LNCAP (cell line): ENCODE measurements around the gene CD3E.

ENCODE experiments used
- TF ChIP-seq, protein P1 (sequence below): fragments of 450-650 bp; IDR thresholded peaks from 2 replicates; pipeline ENCODE4 v1.5.1; 2017; ENCODE audit warnings: mild to moderate bottlenecking

The CD3E gene

DNA sequence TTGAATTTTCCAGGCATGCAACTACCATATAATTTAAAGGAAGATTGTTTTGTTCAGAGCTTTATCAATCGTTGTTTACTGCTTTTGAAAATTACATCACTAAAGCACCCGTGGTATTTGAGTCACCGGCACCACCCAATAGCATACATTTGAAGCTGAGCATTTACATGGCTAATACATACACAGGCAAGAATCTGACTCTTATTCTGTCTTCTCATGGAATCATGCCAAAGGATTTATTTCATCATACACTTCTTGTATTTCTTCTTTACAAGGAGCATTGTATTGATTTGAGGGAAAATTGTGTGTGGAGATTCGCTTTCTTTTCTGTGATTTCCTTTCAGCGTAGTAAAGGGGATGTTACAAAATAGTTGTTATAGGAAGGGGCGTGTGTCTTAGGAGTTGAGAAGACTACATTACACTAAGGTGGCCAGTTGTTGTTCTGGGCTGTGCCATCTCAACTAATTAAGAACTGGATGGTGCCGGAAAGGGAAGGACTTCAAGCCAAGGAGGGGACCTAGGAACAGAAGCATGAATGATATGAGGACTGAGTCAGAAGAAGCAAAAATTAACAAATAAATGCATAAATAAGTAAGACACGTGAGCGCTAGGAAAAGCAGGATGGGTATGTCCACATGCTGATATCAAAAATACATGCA lies 12.9 kb upstream of the CD3E start:
- TF ChIP-seq, protein P1, sequence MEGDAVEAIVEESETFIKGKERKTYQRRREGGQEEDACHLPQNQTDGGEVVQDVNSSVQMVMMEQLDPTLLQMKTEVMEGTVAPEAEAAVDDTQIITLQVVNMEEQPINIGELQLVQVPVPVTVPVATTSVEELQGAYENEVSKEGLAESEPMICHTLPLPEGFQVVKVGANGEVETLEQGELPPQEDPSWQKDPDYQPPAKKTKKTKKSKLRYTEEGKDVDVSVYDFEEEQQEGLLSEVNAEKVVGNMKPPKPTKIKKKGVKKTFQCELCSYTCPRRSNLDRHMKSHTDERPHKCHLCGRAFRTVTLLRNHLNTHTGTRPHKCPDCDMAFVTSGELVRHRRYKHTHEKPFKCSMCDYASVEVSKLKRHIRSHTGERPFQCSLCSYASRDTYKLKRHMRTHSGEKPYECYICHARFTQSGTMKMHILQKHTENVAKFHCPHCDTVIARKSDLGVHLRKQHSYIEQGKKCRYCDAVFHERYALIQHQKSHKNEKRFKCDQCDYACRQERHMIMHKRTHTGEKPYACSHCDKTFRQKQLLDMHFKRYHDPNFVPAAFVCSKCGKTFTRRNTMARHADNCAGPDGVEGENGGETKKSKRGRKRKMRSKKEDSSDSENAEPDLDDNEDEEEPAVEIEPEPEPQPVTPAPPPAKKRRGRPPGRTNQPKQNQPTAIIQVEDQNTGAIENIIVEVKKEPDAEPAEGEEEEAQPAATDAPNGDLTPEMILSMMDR: no peak

DNA sequence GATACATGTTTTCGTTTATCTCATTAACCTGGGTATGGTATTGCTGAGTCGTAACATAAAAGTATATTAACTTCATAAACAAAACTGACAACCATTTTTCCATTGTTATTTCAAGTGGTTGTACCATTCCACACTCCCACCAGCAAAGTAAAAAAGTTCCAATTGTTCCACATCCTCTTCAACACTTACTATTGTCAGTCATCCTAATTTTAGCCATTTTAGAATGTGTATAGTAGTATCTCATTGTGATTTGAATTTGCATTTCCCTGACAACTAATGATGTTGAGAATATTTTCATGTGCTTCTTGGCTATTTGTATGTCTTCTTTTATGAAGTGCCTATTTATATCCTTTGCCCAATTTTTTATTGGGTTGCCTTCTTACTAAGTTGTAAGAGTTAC lies 10.5 kb upstream of the CD3E start:
- TF ChIP-seq, protein P1: no peak

DNA sequence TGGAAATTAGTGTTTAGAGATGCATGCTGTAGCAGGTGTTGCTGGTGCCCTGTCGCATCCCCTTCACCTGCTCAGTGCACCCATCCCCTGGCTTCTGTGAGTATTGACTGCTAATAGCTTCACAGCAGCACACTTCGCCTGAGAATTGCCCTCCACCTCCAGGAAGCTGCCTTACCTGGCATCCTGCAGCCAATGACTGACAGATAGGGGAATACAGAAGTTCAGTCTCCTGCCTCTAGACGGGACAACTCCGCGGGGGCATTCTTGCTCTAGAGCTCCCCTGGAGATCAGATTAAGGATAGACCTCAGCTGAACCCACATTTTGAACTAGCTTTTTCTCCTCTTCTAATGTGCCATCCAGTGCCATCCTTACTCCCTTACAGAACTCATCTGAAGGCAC lies 9.3 kb upstream of the CD3E start:
- TF ChIP-seq, protein P1: no peak

DNA sequence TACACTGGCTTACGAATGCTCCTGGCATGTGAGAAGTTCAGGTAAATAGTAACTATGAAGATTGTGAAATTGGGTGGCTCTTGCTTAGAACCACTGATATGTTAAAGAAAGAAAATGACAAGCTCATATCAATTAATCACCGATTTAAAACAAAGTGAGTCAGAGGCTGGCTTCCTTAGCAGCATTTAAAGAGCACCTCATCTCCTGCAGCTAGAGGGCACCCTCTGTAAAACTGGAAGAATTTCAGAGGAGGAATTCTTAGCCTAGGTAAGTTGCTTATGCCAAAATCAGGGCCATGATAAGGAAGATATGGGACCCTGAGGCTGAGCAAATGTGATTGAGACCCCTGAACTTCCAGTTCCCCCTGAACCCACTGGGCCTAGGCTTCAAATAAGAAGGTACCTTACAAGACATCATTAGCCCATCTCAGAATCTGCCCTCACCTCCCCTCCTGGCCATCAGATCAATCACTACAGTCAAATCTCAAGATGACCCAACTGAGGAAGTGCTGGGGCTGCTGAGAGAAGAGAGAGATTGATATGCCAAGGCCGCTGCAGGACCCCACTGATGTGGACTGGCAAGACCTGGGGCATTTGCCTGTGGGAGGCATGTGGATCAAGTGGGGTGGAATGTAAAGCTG lies 8.6 kb upstream of the CD3E start:
- TF ChIP-seq, protein P1: peak; percentile 75

DNA sequence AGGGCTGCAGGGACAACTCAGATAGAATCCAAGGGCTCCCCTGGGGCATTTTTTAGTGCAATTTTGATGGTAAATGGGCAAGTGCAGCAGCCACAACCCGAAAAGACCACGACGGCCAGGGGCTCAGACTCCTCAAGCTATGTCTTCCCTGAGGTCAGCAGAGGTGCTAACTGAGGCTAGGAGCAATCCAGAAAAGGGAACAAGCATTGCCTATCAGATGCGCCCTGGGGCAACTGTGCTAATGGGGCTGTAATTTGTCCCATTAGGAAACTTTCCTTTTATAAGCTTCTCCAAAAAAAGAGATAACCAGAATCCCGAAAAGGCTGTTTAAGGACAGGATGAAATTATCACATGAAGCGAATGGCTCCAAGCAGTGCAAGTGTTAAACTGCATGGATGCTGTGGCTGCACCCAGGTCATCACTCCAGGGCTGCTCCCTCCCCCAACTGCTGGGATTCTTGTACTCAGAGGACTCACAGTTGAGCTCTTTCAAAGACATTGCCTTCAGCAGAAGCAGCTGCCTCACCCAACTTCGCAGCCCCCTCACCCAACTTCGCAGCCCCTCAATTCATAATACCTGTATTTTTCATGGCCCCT lies 2.8 kb upstream of the CD3E start:
- TF ChIP-seq, protein P1: no peak

DNA sequence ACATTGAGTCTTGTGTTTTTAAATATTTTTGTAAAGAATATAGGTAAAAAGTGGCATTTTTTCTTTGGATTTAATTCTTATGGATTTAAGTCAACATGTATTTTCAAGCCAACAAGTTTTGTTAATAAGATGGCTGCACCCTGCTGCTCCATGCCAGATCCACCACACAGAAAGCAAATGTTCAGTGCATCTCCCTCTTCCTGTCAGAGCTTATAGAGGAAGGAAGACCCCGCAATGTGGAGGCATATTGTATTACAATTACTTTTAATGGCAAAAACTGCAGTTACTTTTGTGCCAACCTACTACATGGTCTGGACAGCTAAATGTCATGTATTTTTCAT lies 333 bp upstream of the CD3E start:
- TF ChIP-seq, protein P1: no peak

DNA sequence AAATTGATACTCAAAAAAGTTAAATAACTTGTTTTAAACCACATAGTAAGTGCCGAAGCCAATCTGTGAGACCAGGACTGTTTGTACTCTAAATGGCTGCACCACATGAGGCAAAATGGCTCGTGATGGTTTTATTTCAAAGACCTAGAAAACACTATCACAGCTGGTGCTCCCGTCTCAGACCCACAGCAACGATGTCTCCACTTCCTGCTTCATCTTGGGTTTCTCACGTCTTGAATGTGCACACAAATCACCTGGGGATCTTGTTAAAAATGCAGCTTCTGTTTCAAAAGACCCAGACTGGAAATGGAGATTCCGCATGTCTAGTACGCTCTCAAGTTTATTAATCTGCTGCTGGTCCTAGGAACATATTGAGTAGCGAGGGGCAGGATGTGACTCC lies 1.2 kb downstream of the CD3E start:
- TF ChIP-seq, protein P1: no peak
